Embryonic facial prominence (tissue), 1 donor: ENCODE results near the gene FRMD4B.

Source experiments
- DNase-seq: peaks from one replicate; pipeline ENCODE4 v3.0.0-alpha.2; 2016; ENCODE audit errors: extremely low spot score

The FRMD4B gene

DNA sequence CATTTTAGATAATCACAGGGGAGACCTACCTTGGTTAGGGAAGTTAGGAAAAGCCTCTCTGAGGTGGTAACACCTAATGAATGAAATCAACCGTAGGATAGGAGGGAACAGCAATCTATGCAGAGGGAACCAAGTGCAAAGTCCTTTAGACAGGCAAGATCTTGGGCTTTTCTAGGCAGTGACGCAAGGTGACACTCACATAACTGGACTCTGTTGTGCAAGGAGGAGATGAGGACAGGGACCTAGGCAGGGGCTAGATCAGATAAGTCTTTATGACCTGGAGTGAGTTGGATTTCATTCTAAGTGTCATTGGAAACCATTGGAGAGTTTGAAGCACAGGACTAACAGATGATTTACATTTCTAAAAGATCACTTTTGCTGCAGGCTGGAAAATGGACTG is 258.9 kb downstream of the FRMD4B start:
- no peak for DNase-seq

DNA sequence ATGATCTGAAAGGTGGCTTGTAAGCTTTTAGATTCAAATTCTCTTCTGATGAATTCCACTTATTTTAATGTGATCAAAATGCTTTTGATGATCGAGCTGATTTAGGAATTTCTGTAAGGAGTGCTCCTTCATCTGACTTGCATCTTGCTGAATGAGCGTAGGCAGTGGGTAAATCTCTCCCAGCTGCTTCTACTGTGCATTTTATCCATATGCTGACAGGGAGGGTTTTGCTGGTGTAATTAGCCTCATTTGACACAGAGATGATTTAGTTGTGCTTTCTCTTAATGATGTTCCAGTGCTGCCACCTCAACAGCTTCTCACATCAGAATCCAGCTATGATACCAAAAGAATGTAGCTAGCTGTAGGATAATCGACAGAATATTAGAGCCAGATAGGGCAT is 259.7 kb downstream of the FRMD4B start:
- no peak for DNase-seq

DNA sequence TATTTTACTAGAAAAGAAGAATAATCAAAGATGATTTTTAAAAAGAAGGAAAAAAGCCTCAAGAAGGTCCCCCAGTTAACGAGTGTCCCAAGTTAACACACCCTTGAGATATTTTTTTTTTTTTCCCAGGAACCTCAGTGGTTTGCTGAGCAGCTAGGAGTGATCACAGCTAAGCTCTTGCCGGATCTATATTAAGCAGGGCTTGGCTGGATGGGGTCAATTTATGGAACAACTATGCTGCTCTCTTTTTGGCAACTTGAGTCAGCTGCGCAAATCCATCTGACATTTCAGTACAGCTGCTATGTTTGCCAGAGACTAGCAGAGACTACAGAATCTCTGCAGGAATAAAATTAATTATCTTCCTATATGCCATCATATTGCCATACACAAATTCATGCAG is 263.5 kb downstream of the FRMD4B start, which contains the start of gene LMOD3:
LMOD3 (minus strand) TSS at position 193 of the 400 bp plus-strand sequence. CDS start 209 bp downstream, outside the sequence.
- DNase-seq = no peak

DNA sequence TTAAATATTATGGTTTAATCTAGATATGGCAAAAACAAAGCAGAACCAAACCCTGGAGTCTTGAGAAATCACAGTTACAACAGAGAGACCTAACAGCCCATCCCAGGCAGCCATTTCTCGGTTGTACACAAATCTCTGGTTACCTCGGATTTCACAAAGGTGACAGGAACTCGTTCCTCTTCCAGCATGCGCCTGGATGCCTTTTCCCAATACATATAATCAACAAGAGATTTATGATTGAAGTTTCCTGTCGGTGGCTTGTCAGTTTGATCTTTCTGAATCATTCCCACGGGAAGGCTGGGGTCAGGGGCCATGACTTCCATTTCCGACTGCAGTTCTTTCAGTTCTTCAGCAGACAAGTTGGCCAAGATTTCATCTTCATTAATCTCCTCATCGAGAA is 263.9 kb downstream of the FRMD4B start:
- no peak for DNase-seq

DNA sequence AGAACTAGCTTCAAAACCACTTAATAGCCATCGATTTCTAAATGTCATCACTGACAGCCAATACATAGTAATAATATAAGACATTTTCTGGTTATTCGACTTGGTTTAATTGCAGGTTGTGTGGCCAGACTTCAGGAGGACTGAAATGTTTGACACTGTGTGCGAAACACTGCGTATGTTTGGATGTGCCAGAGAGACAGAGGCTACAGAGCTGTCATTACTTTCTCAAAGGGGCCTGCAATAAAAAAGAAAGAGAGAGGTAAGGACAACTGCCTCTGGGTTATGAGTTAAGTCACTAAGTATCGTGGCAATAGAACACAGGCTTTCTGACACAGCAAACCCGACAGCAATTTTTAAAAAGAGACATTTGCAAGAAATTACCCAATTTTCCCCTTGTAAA is 264.4 kb downstream of the FRMD4B start:
- DNase-seq = no peak

DNA sequence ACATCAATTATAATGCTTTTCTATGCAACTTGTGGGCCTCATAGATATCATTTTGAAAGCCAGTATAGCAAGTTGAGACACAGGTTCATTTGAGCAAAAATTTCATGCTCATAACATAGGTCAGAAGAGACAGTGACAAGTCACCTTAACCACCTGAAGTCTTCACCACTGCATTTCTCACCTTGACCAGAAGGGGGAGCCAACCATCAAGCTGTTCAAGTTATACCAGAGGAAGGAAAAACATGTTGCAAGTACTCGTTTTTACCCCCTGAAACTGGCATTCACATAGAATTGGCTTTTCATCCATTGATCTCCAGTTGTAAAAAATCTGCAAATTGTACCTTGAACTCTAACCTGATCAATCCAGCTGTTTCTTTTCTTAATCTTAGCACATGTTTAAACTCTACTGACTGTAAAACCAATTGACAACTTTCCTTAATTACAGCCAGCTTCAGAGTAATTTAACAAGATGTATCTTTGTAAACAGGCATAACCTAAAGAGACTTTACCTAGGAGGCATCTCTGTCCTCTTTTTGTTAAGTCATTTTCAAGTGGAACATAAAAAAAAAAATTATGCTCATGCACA is 264.9 kb downstream of the FRMD4B start:
- DNase-seq = peak; percentile 50
